ENCODE measurements around the gene CEP72.
"Not testable (repeated sequence)": the region's sequence is repeated elsewhere in the genome, so short reads cannot be mapped to it uniquely, and the experiment has no call there.

CEP72 gene

GRCh38 chr5:579746-580366, 32.3 kb upstream of the CEP72 start:
- CTCF ChIA-PET, result no interaction called here
- TF ChIP-seq FOXM1 (IDR thresholded peaks at IDR 0.05; ENCODE audit: borderline replicate concordance) (no peak), L3MBTL2 (conservative IDR thresholded peaks at IDR 0.05) (no peak), PKNOX1 (IDR thresholded peaks at IDR 0.05) (no peak), TARDBP (IDR thresholded peaks at IDR 0.05) (no peak), NFRKB (IDR thresholded peaks at IDR 0.05) (no peak), ZNF384 (IDR thresholded peaks at IDR 0.05) (no peak), BHLHE40 (IDR thresholded peaks at IDR 0.05; ENCODE audit: borderline replicate concordance) (no peak), LEF1 (IDR thresholded peaks at IDR 0.05; ENCODE audit: borderline replicate concordance) (no peak), ELF4 (IDR thresholded peaks at IDR 0.05) (no peak), ARNT (IDR thresholded peaks at IDR 0.05) (no peak), SUZ12 (IDR thresholded peaks at IDR 0.05) (no peak), SP1 (IDR thresholded peaks at IDR 0.05) (no peak)
- DNase-seq (ENCODE audit: extremely low spot score), result no peak
- POLR2A ChIA-PET, result interaction anchor here (1.1 kb wide), 1 partner anchor 32 kb away, joined by 4 read pairs; the partner anchor contains the start of gene CEP72

DNA sequence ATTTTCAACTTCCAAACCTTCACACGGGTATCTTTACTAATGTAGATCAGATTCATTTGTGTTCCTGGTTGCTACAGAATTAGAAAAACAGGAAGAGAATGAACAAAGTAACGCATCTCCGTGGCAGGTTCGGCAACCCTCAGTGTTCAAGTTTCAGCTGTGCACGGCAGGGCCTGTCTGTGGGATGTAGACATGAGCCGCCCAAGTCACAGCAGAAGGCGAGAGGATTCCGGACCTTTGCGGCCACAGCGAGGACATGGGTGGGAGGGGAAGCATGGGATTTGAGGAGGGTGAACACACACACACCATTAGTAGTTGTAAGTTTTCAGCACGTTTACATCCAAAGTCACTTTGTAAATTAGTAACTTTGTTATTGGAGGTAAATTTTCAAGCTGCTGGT, 31.7 kb upstream of the CEP72 start:
- TF ChIP-seq BHLHE40 (IDR thresholded peaks at IDR 0.05; ENCODE audit: borderline replicate concordance), result no peak
- no peak for TF ChIP-seq NFRKB (IDR thresholded peaks at IDR 0.05)
- no peak for TF ChIP-seq PKNOX1 (IDR thresholded peaks at IDR 0.05)
- TF ChIP-seq HDGF (IDR thresholded peaks at IDR 0.05; ENCODE audit: borderline replicate concordance), result no peak
- TF ChIP-seq TARDBP (IDR thresholded peaks at IDR 0.05), result no peak
- TF ChIP-seq ARNT (IDR thresholded peaks at IDR 0.05), result no peak
- TF ChIP-seq ZNF384 (IDR thresholded peaks at IDR 0.05), result no peak
- TF ChIP-seq FOXK2 (IDR thresholded peaks at IDR 0.05), result no peak
- TF ChIP-seq FOXM1 (IDR thresholded peaks at IDR 0.05; ENCODE audit: borderline replicate concordance), result no peak
- no peak for TF ChIP-seq LEF1 (IDR thresholded peaks at IDR 0.05; ENCODE audit: borderline replicate concordance)
- no peak for TF ChIP-seq SUZ12 (IDR thresholded peaks at IDR 0.05)
- TF ChIP-seq FOXA1 (IDR thresholded peaks at IDR 0.05), result no peak
- no peak for TF ChIP-seq L3MBTL2 (conservative IDR thresholded peaks at IDR 0.05)
- no peak for TF ChIP-seq ELF4 (IDR thresholded peaks at IDR 0.05)
- no peak for TF ChIP-seq CTBP1 (IDR thresholded peaks at IDR 0.05; ENCODE audit: borderline replicate concordance)
- no peak for TF ChIP-seq SP1 (IDR thresholded peaks at IDR 0.05)
- ChIA-PET CTCF (no interaction called here), POLR2A (interaction anchor here (1.1 kb wide), 1 partner anchor 32 kb away, joined by 4 read pairs; the partner anchor contains the start of gene CEP72)
- DNase-seq (ENCODE audit: extremely low spot score), result no peak

- no peak for DNase-seq (ENCODE audit: extremely low spot score)
- ChIA-PET POLR2A (no interaction called here), CTCF (no interaction called here)
- TF ChIP-seq HDGF (IDR thresholded peaks at IDR 0.05; ENCODE audit: borderline replicate concordance) (no peak), ARNT (IDR thresholded peaks at IDR 0.05) (no peak), ZNF384 (IDR thresholded peaks at IDR 0.05) (no peak), L3MBTL2 (conservative IDR thresholded peaks at IDR 0.05) (no peak), FOXM1 (IDR thresholded peaks at IDR 0.05; ENCODE audit: borderline replicate concordance) (no peak), BHLHE40 (IDR thresholded peaks at IDR 0.05; ENCODE audit: borderline replicate concordance) (no peak), SUZ12 (IDR thresholded peaks at IDR 0.05) (no peak), FOXK2 (IDR thresholded peaks at IDR 0.05) (no peak), SP1 (IDR thresholded peaks at IDR 0.05) (no peak), TARDBP (IDR thresholded peaks at IDR 0.05) (no peak)
Observed at GRCh38 chr5:581266-581665, 30.9 kb upstream of the CEP72 start.

DNA sequence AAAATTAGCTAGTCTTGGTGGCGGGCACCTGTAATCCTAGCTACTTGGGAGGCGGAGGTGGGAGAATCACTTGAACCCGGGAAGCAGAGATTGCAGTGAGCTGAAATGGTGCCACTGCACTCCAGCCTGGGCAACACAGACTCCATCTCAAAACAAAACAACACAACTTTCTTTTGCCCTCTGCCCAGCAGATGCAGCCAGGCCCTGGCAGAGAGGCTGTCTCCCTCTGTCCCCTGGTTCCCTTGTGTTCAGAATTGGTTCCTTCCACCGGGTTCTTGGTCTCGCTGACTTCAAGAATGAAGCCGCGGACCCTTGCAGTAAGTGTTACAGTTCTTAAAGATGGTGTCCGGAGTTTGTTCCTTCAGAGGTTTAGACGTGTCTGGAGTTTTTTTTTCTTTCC, 30.2 kb upstream of the CEP72 start:
- no peak for TF ChIP-seq SUZ12 (IDR thresholded peaks at IDR 0.05)
- TF ChIP-seq SP1 (IDR thresholded peaks at IDR 0.05), result no peak
- TF ChIP-seq ELF4 (IDR thresholded peaks at IDR 0.05), result no peak
- TF ChIP-seq FOXA1 (IDR thresholded peaks at IDR 0.05), result no peak
- TF ChIP-seq CTBP1 (IDR thresholded peaks at IDR 0.05; ENCODE audit: borderline replicate concordance), result no peak
- no peak for TF ChIP-seq BHLHE40 (IDR thresholded peaks at IDR 0.05; ENCODE audit: borderline replicate concordance)
- TF ChIP-seq ZNF384 (IDR thresholded peaks at IDR 0.05), result no peak
- no peak for TF ChIP-seq PKNOX1 (IDR thresholded peaks at IDR 0.05)
- no peak for TF ChIP-seq FOXM1 (IDR thresholded peaks at IDR 0.05; ENCODE audit: borderline replicate concordance)
- TF ChIP-seq TARDBP (IDR thresholded peaks at IDR 0.05), result no peak
- TF ChIP-seq FOXK2 (IDR thresholded peaks at IDR 0.05), result no peak
- TF ChIP-seq ARNT (IDR thresholded peaks at IDR 0.05), result no peak
- no peak for TF ChIP-seq HDGF (IDR thresholded peaks at IDR 0.05; ENCODE audit: borderline replicate concordance)
- no peak for TF ChIP-seq LEF1 (IDR thresholded peaks at IDR 0.05; ENCODE audit: borderline replicate concordance)
- no peak for TF ChIP-seq L3MBTL2 (conservative IDR thresholded peaks at IDR 0.05)
- no peak for TF ChIP-seq NFRKB (IDR thresholded peaks at IDR 0.05)
- POLR2A ChIA-PET, result no interaction called here
- CTCF ChIA-PET, result no interaction called here
- DNase-seq (ENCODE audit: extremely low spot score), result no peak

GRCh38 chr5:582445-582844, 29.7 kb upstream of the CEP72 start:
- POLR2A ChIA-PET; DNase-seq (ENCODE audit: extremely low spot score); CTCF ChIA-PET: not testable (repeated sequence)

DNA sequence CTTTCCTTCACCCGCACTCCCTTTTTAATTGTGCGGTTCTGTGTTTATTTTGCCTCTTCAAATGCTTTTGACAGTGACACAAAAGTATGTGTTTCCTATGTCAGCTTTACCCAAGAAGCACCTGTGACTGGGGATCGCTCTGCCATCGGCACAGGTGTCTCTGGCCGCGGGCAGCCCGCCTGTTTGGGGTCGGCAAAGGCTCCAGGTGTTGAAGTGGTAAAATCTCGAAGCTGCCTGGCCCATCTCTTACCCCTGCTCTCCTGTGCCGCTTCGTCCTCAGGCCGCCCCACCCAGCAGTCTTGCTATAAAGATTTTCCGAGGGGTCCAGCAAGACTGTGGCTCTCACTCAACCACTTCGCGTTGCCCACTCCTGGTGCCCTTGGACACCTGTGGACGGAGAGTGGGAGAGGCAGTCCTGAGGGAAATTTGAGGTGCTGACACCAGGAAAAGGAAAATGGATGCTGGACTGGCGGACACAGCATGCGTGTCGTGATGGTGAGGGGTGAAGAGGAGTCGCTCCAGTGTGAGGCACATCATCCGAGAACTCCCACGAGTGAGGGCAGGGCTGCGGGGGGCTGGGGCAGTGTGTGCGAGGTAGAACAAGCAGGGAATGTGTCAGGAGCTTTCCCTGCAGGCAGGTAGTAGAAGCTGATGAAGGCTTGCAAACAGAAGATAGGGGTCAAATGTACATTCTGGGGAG, 29.1 kb upstream of the CEP72 start:
- ChIA-PET POLR2A (no interaction called here), CTCF (no interaction called here)
- no peak for DNase-seq (ENCODE audit: extremely low spot score)
- TF ChIP-seq ZNF384 (IDR thresholded peaks at IDR 0.05) (no peak), BHLHE40 (IDR thresholded peaks at IDR 0.05; ENCODE audit: borderline replicate concordance) (no peak), HDGF (IDR thresholded peaks at IDR 0.05; ENCODE audit: borderline replicate concordance) (no peak), NFRKB (IDR thresholded peaks at IDR 0.05) (no peak), TARDBP (IDR thresholded peaks at IDR 0.05) (no peak), PKNOX1 (IDR thresholded peaks at IDR 0.05) (no peak), ARNT (IDR thresholded peaks at IDR 0.05) (no peak), CTBP1 (IDR thresholded peaks at IDR 0.05; ENCODE audit: borderline replicate concordance) (no peak), LEF1 (IDR thresholded peaks at IDR 0.05; ENCODE audit: borderline replicate concordance) (no peak)
